Mucosa of descending colon (tissue), 3 donors: ENCODE measurements around the gene ZNF771. TPM values are rescaled to one million over a fixed set of nuclear protein-coding genes. Genes with fewer than 3 reads are reported as not detected.

Experiments used
- ATAC-seq: fragments of 200-7000 bp; cut with Tn5 transposase; one replicate; pipeline ENCODE4 v1.9.1; 2020; ENCODE audit warnings: mild to moderate bottlenecking, moderate library complexity
- DNase-seq, 3 donors: peaks; one replicate each; pipeline ENCODE4 v3.0.0-alpha.2; 2020
- H3K36me3 ChIP-seq: fragments of 200-600 bp; one replicate; pipeline ENCODE4 v1.8.0; 2021; ENCODE audit warnings: low read depth, mild to moderate bottlenecking
- H3K4me1 ChIP-seq: fragments of 200-600 bp; one replicate; pipeline ENCODE4 v1.8.0; 2021; ENCODE audit warnings: low read depth, mild to moderate bottlenecking
- H3K4me3 ChIP-seq: fragments of 200-600 bp; one replicate; pipeline ENCODE4 v1.8.0; 2021; ENCODE audit warnings: mild to moderate bottlenecking
- H3K9me3 ChIP-seq: fragments of 200-600 bp; one replicate; pipeline ENCODE4 v1.8.0; 2021; ENCODE audit warnings: mild to moderate bottlenecking
- intact Hi-C, 2 donors: fragments of 100-400 bp; cut with DNase I in 1 of 2; cut with micrococcal nuclease in 1 of 2; formaldehyde crosslinking; loops; one replicate each; pipeline versions ENCODE4 v1.11.0 to v1.11.1; 2022; cut with DNase I, micrococcal nuclease
- total RNA-seq, 3 donors: library from RNA; stranded (reverse); fragmentation: NEBNext Ultra II Directional in 2 of 3; extraction: Animal tissue kit (Norgen Biotek cat#: 25700) in 2 of 3; gene quantifications; one replicate each; pipeline versions ENCODE4 v1.2.1 to v1.2.4, GENCODE V29; 2021 to 2023
- TF ChIP-seq, protein P1 (sequence below): fragments of 200-600 bp; IDR thresholded peaks from one replicate; pipeline ENCODE4 v1.8.0; 2022; ENCODE audit warnings: antibody characterized with exemption, mild to moderate bottlenecking
- donor health status: DM: no; HTN: no; CAD: no; lungs with moderate emphysema.
- donor health status: DM: no; HTN: no; CAD: no.
- donor health status: DM: no; HTN: yes; CAD: no.

Gene ZNF771
- total RNA-seq, 3 donors from 2014 or later: 3.8 to 11.6 (median 4.3) TPM

DNA sequence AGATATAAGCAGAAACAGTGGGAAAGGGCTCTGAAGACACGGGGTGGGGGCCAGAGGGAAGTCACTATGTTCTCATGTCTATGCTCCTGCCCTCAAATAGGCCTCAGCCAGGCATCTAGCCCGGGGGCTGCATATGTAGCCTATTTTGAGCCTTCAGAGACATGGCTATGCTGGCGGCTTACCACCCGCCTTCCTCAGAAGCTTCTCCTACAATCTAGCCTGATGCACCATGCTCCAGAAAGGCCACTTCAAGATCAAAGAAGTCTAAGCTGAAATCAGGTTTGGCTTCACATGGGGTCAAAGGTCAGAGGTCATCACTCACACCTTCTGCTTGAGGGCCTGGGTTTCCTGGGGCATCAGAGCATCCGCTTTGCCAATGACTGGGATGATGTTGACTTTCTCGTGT lies 26.6 kb upstream of the ZNF771 start:
- peaks cover 11% of the 10 kb centered on the region for H3K4me1 ChIP-seq
- H3K36me3 ChIP-seq: no peaks in the 10 kb centered on the region
- no peak for DNase-seq
- ATAC-seq: no peak
- no peak overlapping the region for H3K4me3 ChIP-seq
- no peaks in the 10 kb centered on the region for H3K9me3 ChIP-seq
- TF ChIP-seq, protein P1, sequence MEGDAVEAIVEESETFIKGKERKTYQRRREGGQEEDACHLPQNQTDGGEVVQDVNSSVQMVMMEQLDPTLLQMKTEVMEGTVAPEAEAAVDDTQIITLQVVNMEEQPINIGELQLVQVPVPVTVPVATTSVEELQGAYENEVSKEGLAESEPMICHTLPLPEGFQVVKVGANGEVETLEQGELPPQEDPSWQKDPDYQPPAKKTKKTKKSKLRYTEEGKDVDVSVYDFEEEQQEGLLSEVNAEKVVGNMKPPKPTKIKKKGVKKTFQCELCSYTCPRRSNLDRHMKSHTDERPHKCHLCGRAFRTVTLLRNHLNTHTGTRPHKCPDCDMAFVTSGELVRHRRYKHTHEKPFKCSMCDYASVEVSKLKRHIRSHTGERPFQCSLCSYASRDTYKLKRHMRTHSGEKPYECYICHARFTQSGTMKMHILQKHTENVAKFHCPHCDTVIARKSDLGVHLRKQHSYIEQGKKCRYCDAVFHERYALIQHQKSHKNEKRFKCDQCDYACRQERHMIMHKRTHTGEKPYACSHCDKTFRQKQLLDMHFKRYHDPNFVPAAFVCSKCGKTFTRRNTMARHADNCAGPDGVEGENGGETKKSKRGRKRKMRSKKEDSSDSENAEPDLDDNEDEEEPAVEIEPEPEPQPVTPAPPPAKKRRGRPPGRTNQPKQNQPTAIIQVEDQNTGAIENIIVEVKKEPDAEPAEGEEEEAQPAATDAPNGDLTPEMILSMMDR: no peak
- intact Hi-C loops: no loop called here

DNA sequence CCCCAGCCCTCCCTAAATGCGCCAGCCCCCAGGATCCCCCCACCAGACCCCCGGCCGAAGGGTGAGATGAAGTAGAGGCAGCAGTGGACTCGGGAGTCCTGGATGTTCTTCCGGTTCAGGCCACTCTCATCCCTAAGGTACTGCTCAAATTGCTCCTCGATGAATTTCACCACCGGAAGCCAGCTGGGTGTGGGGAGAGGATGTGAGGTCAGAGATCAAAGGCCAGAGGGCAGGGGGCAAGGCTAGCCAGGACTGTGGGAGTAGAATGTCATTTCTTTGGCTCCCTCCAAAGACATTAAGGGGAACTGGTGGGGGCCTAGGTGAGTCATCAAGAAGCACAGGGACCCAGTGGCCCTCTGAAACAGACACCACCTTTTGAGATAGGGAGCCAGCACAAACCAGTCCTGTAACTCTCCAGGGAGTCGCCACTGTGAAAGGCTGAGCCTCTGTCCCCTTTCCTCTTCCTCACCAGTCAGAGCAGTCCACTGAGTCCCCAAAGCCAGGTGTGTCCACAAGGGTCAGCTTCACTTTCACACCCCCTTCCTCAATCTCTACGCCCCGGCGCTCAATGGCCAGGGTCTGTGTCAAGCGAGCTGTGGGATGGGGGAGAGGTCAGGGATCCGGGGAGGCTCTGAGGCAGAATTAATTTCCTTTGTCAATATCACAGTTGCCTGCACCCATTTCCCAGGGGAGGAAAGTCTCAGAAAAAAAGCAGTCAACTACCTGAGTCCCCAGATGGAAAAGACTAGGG lies 25.9 kb upstream of the ZNF771 start:
- DNase-seq: no peak
- H3K36me3 ChIP-seq: no peaks in the 10 kb centered on the region
- ATAC-seq: no peak
- peaks cover 11% of the 10 kb centered on the region for H3K4me1 ChIP-seq
- no peak overlapping the region for H3K4me3 ChIP-seq
- intact Hi-C loops: no loop called here
- TF ChIP-seq, protein P1: no peak
- no peaks in the 10 kb centered on the region for H3K9me3 ChIP-seq

DNA sequence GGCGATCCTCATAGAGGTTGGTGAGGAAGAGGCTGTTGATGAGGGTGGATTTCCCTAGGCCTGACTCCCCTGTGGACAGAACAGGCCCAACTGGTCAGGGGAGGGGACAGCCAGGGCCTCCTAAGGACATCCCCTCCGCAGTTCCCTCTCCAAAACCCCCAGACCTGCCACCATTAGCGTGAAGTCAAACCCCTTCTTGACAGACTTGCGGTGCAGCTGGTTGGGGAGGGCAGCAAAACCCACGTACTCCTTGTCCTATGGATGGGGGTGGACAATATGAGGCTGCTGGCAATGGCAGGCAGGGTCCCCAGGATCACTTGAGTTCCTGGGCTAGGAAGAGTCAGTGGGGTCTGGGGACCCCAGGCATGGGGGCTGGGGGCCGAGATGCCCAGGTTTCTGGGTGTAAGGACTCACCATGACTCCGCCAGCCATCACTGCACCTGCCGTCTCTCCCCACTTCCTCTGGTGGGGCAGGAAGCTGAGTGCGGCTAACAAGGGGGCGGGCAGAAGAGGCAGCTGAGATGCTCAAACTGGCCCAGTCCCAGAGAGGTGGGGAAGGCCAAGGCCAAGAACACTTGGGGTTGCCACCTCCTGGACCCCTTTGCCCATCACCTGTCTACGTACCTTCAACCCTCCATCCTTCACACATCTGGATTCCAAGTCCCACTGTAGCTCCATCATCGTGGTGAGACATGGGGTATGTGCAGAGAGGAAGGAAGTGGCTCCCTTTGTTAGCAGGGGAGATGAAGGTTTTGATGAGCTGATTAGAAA lies 25.1 kb upstream of the ZNF771 start, which contains the start of gene SEPTIN1:
Gene SEPTIN1 (minus strand): TSS at position 451 of the 771 bp plus-strand sequence. CDS start 19 bp downstream, at position 432.
- intact Hi-C loops: no loop called here
- no peak within 1 kb of the TSS for H3K4me3 ChIP-seq
- TF ChIP-seq, protein P1: no peak
- peak; percentile 58 to 84 (median 66) for DNase-seq
- H3K4me1 ChIP-seq: peaks cover 5% of the 10 kb centered on the region
- no peaks in the 10 kb centered on the region for H3K36me3 ChIP-seq
- peak; percentile 7 for ATAC-seq
- no peaks in the 10 kb centered on the region for H3K9me3 ChIP-seq

DNA sequence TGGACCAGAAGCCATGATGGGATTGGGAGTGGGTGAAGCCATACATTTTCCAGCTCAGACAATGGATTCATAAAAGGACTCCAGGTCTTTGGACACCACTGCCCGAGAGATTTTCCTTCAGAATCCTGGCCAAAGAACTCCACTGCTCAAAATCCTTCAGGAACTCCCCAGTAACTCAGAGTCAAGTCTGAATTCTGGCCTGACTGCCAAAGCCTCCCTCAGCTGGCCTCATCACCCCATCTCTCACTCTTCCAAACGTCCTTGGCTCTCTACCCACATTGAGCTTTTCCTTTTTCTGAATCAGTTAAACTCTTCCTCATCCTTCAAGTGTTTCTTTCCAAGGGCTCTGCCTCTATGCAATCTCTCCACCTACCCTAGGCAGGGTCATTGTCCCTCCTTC lies 23.9 kb upstream of the ZNF771 start:
- ATAC-seq (no peak), DNase-seq (no peak)
- H3K36me3 ChIP-seq: no peaks in the 10 kb centered on the region
- TF ChIP-seq, protein P1: no peak
- H3K4me1 ChIP-seq: peaks cover 5% of the 10 kb centered on the region
- intact Hi-C loops: no loop called here
- H3K4me3 ChIP-seq: no peak overlapping the region
- no peaks in the 10 kb centered on the region for H3K9me3 ChIP-seq

DNA sequence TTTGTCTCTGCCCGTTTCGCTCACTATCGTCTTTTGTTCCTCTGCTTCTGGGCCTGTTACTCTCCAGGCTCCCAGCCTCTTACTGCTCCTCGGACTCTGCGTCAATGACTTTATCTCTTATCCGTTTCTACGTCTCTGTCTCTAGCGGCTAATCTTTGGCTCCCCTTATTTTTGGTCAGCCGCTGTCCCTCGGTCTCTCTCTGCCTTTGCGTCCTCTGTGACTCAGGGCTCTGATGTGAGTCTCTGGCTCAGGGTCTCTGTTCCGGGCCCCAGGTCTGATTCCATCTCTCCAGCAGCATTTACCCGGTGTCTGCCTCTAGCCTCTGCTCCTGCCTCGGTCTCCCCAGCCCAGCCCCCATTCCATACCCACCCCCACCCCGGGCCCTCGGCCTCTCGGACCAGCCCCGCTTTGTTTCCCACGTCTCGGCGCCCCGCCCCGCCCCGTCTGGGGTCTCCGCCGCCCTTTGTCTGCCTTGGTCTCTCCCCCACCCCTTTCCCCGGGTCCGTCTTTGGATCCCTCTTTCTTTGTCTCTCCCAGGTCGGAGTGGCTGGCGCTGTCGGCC lies 12.7 kb upstream of the ZNF771 start:
- no peak for ATAC-seq

More for the DNA sequence above, 12.7 kb upstream of the ZNF771 start:
- no peak for DNase-seq
- H3K36me3 ChIP-seq: no peaks in the 10 kb centered on the region
- peaks cover 13% of the 10 kb centered on the region for H3K4me1 ChIP-seq
- TF ChIP-seq, protein P1: no peak
- H3K4me3 ChIP-seq: peak overlapping the region; percentile 72
- intact Hi-C loops: no loop called here
- no peaks in the 10 kb centered on the region for H3K9me3 ChIP-seq
